Liver (tissue), 9 donors: Measurements from ENCODE around the gene DENND4A. TPM values are rescaled to one million over a fixed set of nuclear protein-coding genes. Genes with fewer than 3 reads are reported as not detected.

Experiments
- DNase-seq: peaks from one replicate; pipeline ENCODE4 v3.0.0-alpha.2; 2017; ENCODE audit warnings: low spot score
- H3K27ac ChIP-seq, 2 donors: one replicate each; pipeline ENCODE4 v1.7.0; 2013; ENCODE audit warnings: inconsistent platforms in 2 of 2, low read length in 2 of 2, control low read depth in 1 of 2, low read depth in 1 of 2, mild to moderate bottlenecking in 1 of 2
- H3K27me3 ChIP-seq, 4 donors: one replicate each; pipeline versions ENCODE4 v1.6.1 to v1.7.0; 2013; ENCODE audit warnings: low read length in 3 of 4, inconsistent platforms in 1 of 4, mild to moderate bottlenecking in 1 of 4, moderate library complexity in 1 of 4; ENCODE audit not compliant: control insufficient read depth in 4 of 4, insufficient read depth in 4 of 4
- H3K36me3 ChIP-seq, 4 donors: one replicate each; pipeline versions ENCODE4 v1.6.1 to v1.7.0; 2013; ENCODE audit warnings: low read length in 3 of 4, mild to moderate bottlenecking in 3 of 4, low read depth in 1 of 4, moderate library complexity in 1 of 4; ENCODE audit not compliant: control insufficient read depth in 4 of 4, insufficient read depth in 3 of 4
- H3K4me1 ChIP-seq, 4 donors: one replicate each; pipeline versions ENCODE4 v1.6.1 to v1.7.0; 2013; ENCODE audit warnings: low read length in 3 of 4, mild to moderate bottlenecking in 3 of 4, moderate library complexity in 1 of 4; ENCODE audit not compliant: control insufficient read depth in 4 of 4, insufficient read depth in 4 of 4
- H3K4me3 ChIP-seq, 3 donors: one replicate each; pipeline versions ENCODE4 v1.6.1 to v1.7.0; 2013; ENCODE audit warnings: low read length in 3 of 3, control low read depth in 1 of 3, low read depth in 1 of 3, mild to moderate bottlenecking in 1 of 3
- H3K9ac ChIP-seq, 2 donors: one replicate each; pipeline ENCODE4 v1.7.0; 2013; ENCODE audit warnings: low read length in 2 of 2, mild to moderate bottlenecking in 2 of 2, moderate library complexity in 2 of 2, control low read depth in 1 of 2, low read depth in 1 of 2
- H3K9me3 ChIP-seq, 4 donors: one replicate each; pipeline versions ENCODE4 v1.6.1 to v1.7.0; 2013; ENCODE audit warnings: low read length in 3 of 4; ENCODE audit not compliant: control insufficient read depth in 4 of 4
- EGR1 ChIP-seq, 2 donors: IDR thresholded peaks; 2 replicates each; pipeline ENCODE4 v1.6.1; 2016 to 2018; ENCODE audit warnings: antibody characterized with exemption in 2 of 2, low read depth in 2 of 2
- FOXA2 ChIP-seq: IDR thresholded peaks from 2 replicates; pipeline ENCODE4 v1.6.1; 2016; ENCODE audit warnings: antibody characterized with exemption
- GABPA ChIP-seq, 2 donors: IDR thresholded peaks in 1 of 2; conservative IDR thresholded peaks in 1 of 2; 2 replicates each; pipeline ENCODE4 v1.6.1; 2016; ENCODE audit warnings: antibody characterized with exemption in 2 of 2, mild to moderate bottlenecking in 1 of 2, moderate library complexity in 1 of 2
- HNF4A ChIP-seq, 2 donors: conservative IDR thresholded peaks; 2 replicates each; pipeline ENCODE4 v1.6.1; 2016; ENCODE audit warnings: antibody characterized with exemption in 2 of 2, mild to moderate bottlenecking in 2 of 2
- HNF4G ChIP-seq: IDR thresholded peaks from 2 replicates; pipeline ENCODE4 v1.6.1; 2016; ENCODE audit warnings: antibody characterized with exemption
- JUND ChIP-seq, 2 donors: IDR thresholded peaks; 2 replicates each; pipeline ENCODE4 v1.6.1; 2016; ENCODE audit warnings: antibody characterized with exemption in 2 of 2
- NR2F2 ChIP-seq: IDR thresholded peaks from 2 replicates; pipeline ENCODE4 v1.6.1; 2016; ENCODE audit warnings: antibody characterized with exemption
- RAD21 ChIP-seq, 2 donors: IDR thresholded peaks; 2 replicates each; pipeline ENCODE4 v1.6.1; 2016; ENCODE audit warnings: antibody characterized with exemption in 2 of 2, mild to moderate bottlenecking in 2 of 2
- RXRA ChIP-seq, 2 donors: IDR thresholded peaks; 2 replicates each; pipeline ENCODE4 v1.6.1; 2017 to 2018; ENCODE audit warnings: antibody characterized with exemption in 2 of 2, mild to moderate bottlenecking in 1 of 2
- SP1 ChIP-seq: IDR thresholded peaks from 2 replicates; pipeline ENCODE4 v1.6.1; 2018; ENCODE audit warnings: antibody characterized with exemption, mild to moderate bottlenecking
- TAF1 ChIP-seq: conservative IDR thresholded peaks from 2 replicates; pipeline ENCODE4 v1.6.1; 2016; ENCODE audit warnings: antibody characterized with exemption, mild to moderate bottlenecking
- YY1 ChIP-seq: IDR thresholded peaks from 2 replicates; pipeline ENCODE4 v1.6.1; 2016; ENCODE audit warnings: antibody characterized with exemption, mild to moderate bottlenecking
- WGBS: extraction: QIAGEN DNeasy Blood & Tissue Kit; methylation state at CpG from one replicate; pipeline ENCODE4 v1.1.7; 2013; 5-methylcytosine and 5-hydroxymethylcytosine counted together
- polyA plus RNA-seq, 2 donors: library from polyadenylated mRNA; stranded (reverse) in 1 of 2; unstranded in 1 of 2; fragments of 200-250 nt in 1 of 2; fragments of >200 nt in 1 of 2; fragmentation: Nextera tagmentation in 1 of 2; extraction: Ambion mirVana in 1 of 2; gene quantifications; one replicate each; pipeline versions ENCODE4 v1.2.1 to v1.2.3, GENCODE V29; 2013 to 2015
- total RNA-seq, 2 donors: library from RNA; depleted of rRNA; stranded (reverse); fragments of >200 nt; gene quantifications; one replicate each; pipeline ENCODE4 v1.2.3, GENCODE V29; 2014
- TF ChIP-seq, protein P1 (sequence below): IDR thresholded peaks from 2 replicates; pipeline ENCODE4 v1.6.1; 2016; ENCODE audit warnings: antibody characterized with exemption, mild to moderate bottlenecking
- TF ChIP-seq, protein P2 (sequence below): fragments of 150-350 bp; IDR thresholded peaks from 2 replicates; pipeline ENCODE4 v1.5.1; 2017; ENCODE audit warnings: improper control_type of control experiment, low read depth, low read length; ENCODE audit not compliant: missing input control
- TF ChIP-seq, protein P3 (sequence below): IDR thresholded peaks from 2 replicates; pipeline ENCODE4 v1.6.1; 2016; ENCODE audit warnings: antibody characterized with exemption
- TF ChIP-seq, protein P4 (sequence below): IDR thresholded peaks from 2 replicates; pipeline ENCODE4 v1.6.1; 2016; ENCODE audit warnings: antibody characterized with exemption
- donor health status: healthy.
- donor health status: healthy.
- donor health status: healthy.
- donor health status: healthy.
- donor health status: healthy.

The DENND4A gene
- total and polyA plus RNA-seq, 4 donors, result 5.2 to 75.5 (median 23.9) TPM

DNA sequence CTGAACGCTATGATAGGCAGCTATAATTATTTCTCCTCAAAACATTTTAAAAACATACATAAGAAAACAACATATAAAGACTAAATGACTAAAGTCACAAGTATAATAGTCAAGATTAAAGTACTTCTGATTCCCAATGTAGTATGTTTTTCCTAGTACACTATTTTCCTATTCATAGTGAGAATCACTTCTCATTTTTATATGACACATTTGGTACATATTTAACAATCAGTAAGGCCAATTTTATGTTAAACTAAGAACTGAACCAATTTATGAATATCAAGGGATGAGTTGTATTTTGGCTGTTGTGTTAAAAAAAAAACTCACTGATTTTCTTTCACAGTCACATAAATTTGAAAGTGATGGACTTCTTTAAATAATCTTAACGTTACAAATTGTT is 79.7 kb downstream of the DENND4A start:
- no peak overlapping the region for H3K4me3 ChIP-seq
- DNase-seq, result no peak
- H3K9ac ChIP-seq, result no peak overlapping the region
- no peaks in the 10 kb centered on the region for H3K27me3 ChIP-seq
- peaks cover 7 to 37% (median 28%) of the 10 kb centered on the region in 4 donors for H3K36me3 ChIP-seq
- WGBS, result 87% methylated on average over 2 of the region's 2 CpGs
- no peak overlapping the region for H3K27ac ChIP-seq
- TF ChIP-seq RAD21 (IDR thresholded peaks at IDR 0.05), result no peak
- TF ChIP-seq, protein P1, sequence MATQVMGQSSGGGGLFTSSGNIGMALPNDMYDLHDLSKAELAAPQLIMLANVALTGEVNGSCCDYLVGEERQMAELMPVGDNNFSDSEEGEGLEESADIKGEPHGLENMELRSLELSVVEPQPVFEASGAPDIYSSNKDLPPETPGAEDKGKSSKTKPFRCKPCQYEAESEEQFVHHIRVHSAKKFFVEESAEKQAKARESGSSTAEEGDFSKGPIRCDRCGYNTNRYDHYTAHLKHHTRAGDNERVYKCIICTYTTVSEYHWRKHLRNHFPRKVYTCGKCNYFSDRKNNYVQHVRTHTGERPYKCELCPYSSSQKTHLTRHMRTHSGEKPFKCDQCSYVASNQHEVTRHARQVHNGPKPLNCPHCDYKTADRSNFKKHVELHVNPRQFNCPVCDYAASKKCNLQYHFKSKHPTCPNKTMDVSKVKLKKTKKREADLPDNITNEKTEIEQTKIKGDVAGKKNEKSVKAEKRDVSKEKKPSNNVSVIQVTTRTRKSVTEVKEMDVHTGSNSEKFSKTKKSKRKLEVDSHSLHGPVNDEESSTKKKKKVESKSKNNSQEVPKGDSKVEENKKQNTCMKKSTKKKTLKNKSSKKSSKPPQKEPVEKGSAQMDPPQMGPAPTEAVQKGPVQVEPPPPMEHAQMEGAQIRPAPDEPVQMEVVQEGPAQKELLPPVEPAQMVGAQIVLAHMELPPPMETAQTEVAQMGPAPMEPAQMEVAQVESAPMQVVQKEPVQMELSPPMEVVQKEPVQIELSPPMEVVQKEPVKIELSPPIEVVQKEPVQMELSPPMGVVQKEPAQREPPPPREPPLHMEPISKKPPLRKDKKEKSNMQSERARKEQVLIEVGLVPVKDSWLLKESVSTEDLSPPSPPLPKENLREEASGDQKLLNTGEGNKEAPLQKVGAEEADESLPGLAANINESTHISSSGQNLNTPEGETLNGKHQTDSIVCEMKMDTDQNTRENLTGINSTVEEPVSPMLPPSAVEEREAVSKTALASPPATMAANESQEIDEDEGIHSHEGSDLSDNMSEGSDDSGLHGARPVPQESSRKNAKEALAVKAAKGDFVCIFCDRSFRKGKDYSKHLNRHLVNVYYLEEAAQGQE, result no peak
- TF ChIP-seq, protein P2, sequence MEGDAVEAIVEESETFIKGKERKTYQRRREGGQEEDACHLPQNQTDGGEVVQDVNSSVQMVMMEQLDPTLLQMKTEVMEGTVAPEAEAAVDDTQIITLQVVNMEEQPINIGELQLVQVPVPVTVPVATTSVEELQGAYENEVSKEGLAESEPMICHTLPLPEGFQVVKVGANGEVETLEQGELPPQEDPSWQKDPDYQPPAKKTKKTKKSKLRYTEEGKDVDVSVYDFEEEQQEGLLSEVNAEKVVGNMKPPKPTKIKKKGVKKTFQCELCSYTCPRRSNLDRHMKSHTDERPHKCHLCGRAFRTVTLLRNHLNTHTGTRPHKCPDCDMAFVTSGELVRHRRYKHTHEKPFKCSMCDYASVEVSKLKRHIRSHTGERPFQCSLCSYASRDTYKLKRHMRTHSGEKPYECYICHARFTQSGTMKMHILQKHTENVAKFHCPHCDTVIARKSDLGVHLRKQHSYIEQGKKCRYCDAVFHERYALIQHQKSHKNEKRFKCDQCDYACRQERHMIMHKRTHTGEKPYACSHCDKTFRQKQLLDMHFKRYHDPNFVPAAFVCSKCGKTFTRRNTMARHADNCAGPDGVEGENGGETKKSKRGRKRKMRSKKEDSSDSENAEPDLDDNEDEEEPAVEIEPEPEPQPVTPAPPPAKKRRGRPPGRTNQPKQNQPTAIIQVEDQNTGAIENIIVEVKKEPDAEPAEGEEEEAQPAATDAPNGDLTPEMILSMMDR, result no peak
- TF ChIP-seq, protein P3, sequence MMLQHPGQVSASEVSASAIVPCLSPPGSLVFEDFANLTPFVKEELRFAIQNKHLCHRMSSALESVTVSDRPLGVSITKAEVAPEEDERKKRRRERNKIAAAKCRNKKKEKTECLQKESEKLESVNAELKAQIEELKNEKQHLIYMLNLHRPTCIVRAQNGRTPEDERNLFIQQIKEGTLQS, result no peak
- no peak for TF ChIP-seq TAF1
- TF ChIP-seq SP1, result no peak
- TF ChIP-seq FOXA2, result no peak
- no peak for TF ChIP-seq HNF4A (conservative IDR thresholded peaks at IDR 0.05)
- TF ChIP-seq EGR1 (IDR thresholded peaks at IDR 0.05; ENCODE audit: low read depth in 2 of 2), result no peak
- no peak for TF ChIP-seq RXRA (IDR thresholded peaks at IDR 0.05)
- no peak for TF ChIP-seq YY1
- TF ChIP-seq, protein P4, sequence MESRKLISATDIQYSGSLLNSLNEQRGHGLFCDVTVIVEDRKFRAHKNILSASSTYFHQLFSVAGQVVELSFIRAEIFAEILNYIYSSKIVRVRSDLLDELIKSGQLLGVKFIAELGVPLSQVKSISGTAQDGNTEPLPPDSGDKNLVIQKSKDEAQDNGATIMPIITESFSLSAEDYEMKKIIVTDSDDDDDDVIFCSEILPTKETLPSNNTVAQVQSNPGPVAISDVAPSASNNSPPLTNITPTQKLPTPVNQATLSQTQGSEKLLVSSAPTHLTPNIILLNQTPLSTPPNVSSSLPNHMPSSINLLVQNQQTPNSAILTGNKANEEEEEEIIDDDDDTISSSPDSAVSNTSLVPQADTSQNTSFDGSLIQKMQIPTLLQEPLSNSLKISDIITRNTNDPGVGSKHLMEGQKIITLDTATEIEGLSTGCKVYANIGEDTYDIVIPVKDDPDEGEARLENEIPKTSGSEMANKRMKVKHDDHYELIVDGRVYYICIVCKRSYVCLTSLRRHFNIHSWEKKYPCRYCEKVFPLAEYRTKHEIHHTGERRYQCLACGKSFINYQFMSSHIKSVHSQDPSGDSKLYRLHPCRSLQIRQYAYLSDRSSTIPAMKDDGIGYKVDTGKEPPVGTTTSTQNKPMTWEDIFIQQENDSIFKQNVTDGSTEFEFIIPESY, result no peak
- TF ChIP-seq NR2F2, result no peak
- no peak for TF ChIP-seq HNF4G
- TF ChIP-seq GABPA (IDR thresholded peaks at IDR 0.05 in 1 of 2, conservative IDR thresholded peaks at IDR 0.05 in 1 of 2), result no peak
- H3K4me1 ChIP-seq, result peaks cover 0 to 2% (median 0%) of the 10 kb centered on the region in 4 donors
- no peaks in the 10 kb centered on the region for H3K9me3 ChIP-seq

DNA sequence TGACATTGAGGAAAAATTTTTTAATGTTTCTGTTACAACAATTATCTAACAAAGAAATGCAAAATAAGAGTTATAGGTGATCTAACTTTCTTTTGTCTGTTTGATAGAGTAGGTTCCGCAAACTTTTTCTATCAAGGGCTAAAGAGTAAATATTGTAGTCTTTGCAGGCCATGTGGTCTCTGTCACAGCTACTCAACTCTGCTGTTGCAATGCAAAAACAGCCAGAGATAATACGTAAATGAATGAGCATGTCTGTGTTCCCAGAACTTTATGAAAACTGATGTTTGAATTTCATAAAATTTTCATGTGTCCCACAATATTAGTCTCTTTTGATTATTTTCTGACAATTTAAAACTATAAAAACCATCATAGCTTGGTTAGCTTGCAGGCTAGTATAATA is 97.0 kb downstream of the DENND4A start:
- DNase-seq, result no peak
- no peak overlapping the region for H3K4me3 ChIP-seq
- H3K27ac ChIP-seq, result no peak overlapping the region
- peaks cover 13 to 30% (median 28%) of the 10 kb centered on the region in 4 donors for H3K36me3 ChIP-seq
- no peaks in the 10 kb centered on the region for H3K4me1 ChIP-seq
- H3K9me3 ChIP-seq, result no peaks in the 10 kb centered on the region
- H3K27me3 ChIP-seq, result no peaks in the 10 kb centered on the region
- no peak overlapping the region for H3K9ac ChIP-seq
- TF ChIP-seq JUND (IDR thresholded peaks at IDR 0.05), result no peak
- TF ChIP-seq, protein P4, result no peak
- TF ChIP-seq RAD21 (IDR thresholded peaks at IDR 0.05), result no peak
- TF ChIP-seq GABPA (IDR thresholded peaks at IDR 0.05 in 1 of 2, conservative IDR thresholded peaks at IDR 0.05 in 1 of 2), result no peak
- TF ChIP-seq HNF4G, result no peak
- WGBS, result 94% methylated on average over 2 of the region's 2 CpGs
